Tibial artery (tissue), 4 donors: ENCODE results near the gene RALGPS1.

ENCODE experiments used
- DNase-seq, 2 donors: peaks; one replicate each; pipeline ENCODE4 v3.0.0-alpha.2; 2019
- H3K27ac ChIP-seq, 2 donors: fragments of 200-600 bp; sonication (generic) in 1 of 2; 1 replicate in 1 of 2; 2 replicates in 1 of 2; pipeline ENCODE4 v1.5.1; 2018 to 2019; ENCODE audit warnings: mild to moderate bottlenecking in 1 of 2
- H3K27me3 ChIP-seq, 2 donors: fragments of 200-600 bp; sonication (generic) in 1 of 2; one replicate each; pipeline versions ENCODE4 v1.5.1 to v1.6.0; 2016 to 2019
- H3K36me3 ChIP-seq, 3 donors: fragments of 200-600 bp; sonication (generic) in 2 of 3; one replicate each; pipeline ENCODE4 v1.5.1; 2016 to 2019; ENCODE audit warnings: mild to moderate bottlenecking in 2 of 3
- H3K4me1 ChIP-seq, 4 donors: fragments of 200-600 bp; sonication (generic) in 2 of 4; 1 replicate in 3 of 4; 2 replicates in 1 of 4; pipeline ENCODE4 v1.5.1; 2016 to 2019
- H3K4me3 ChIP-seq, 2 donors: fragments of 200-600 bp; sonication (generic) in 1 of 2; 1 replicate in 1 of 2; 2 replicates in 1 of 2; pipeline ENCODE4 v1.5.1; 2018 to 2019; ENCODE audit warnings: mild to moderate bottlenecking in 2 of 2
- H3K9me3 ChIP-seq, 3 donors: fragments of 200-600 bp; sonication (generic) in 1 of 3; one replicate each; pipeline ENCODE4 v1.5.1; 2016 to 2019
- intact Hi-C: fragments of 100-400 bp; cut with DNase I; formaldehyde crosslinking; loops from one replicate; pipeline ENCODE4 v1.15.0; 2023; ENCODE audit warnings: low total_unique reads
- TF ChIP-seq, protein P1 (sequence below), 2 experiments: fragments of 200-600 bp in 1 of 2; fragments of 450-650 bp in 1 of 2; IDR thresholded peaks; one replicate each; pipeline ENCODE4 v1.5.1; 2017 to 2019; ENCODE audit warnings: antibody characterized with exemption in 2 of 2, mild to moderate bottlenecking in 1 of 2, moderate library complexity in 1 of 2

The RALGPS1 gene

GRCh38 chr9:127184641-127185040 lies 270.1 kb downstream of the RALGPS1 start:
- DNase-seq: peak in 1 of 2 donors; percentile 65
- peaks cover 16 to 53% (median 47%) of the 10 kb centered on the region in 4 donors for H3K4me1 ChIP-seq
- H3K27ac ChIP-seq: peak overlapping the region; percentile 89 to 93
- intact Hi-C loops: loop anchor here (5.0 kb wide), 1 partner anchor 52 kb away; no protein-coding TSS in a partner anchor
- TF ChIP-seq, protein P1, sequence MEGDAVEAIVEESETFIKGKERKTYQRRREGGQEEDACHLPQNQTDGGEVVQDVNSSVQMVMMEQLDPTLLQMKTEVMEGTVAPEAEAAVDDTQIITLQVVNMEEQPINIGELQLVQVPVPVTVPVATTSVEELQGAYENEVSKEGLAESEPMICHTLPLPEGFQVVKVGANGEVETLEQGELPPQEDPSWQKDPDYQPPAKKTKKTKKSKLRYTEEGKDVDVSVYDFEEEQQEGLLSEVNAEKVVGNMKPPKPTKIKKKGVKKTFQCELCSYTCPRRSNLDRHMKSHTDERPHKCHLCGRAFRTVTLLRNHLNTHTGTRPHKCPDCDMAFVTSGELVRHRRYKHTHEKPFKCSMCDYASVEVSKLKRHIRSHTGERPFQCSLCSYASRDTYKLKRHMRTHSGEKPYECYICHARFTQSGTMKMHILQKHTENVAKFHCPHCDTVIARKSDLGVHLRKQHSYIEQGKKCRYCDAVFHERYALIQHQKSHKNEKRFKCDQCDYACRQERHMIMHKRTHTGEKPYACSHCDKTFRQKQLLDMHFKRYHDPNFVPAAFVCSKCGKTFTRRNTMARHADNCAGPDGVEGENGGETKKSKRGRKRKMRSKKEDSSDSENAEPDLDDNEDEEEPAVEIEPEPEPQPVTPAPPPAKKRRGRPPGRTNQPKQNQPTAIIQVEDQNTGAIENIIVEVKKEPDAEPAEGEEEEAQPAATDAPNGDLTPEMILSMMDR (IDR thresholded peaks at IDR 0.05): no peak
- no peaks in the 10 kb centered on the region for H3K9me3 ChIP-seq
- H3K4me3 ChIP-seq: no peak overlapping the region
- H3K27me3 ChIP-seq: no peaks in the 10 kb centered on the region
- peaks cover 0 to 8% (median 0%) of the 10 kb centered on the region in 3 donors for H3K36me3 ChIP-seq

GRCh38 chr9:127185181-127185580 lies 270.6 kb downstream of the RALGPS1 start:
- Histone ChIP-seq H3K9me3 (no peaks in the 10 kb centered on the region), H3K27me3 (no peaks in the 10 kb centered on the region), H3K4me3 (no peak overlapping the region), H3K36me3 (peaks cover 0 to 8% (median 0%) of the 10 kb centered on the region in 3 donors), H3K27ac (peak overlapping the region; percentile 89 to 93), H3K4me1 (peaks cover 16 to 47% (median 42%) of the 10 kb centered on the region in 4 donors)
- TF ChIP-seq, protein P1 (IDR thresholded peaks at IDR 0.05): no peak
- peak in 1 of 2 donors; percentile 31 for DNase-seq
- intact Hi-C loops: loop anchor here (5.0 kb wide), 1 partner anchor 53 kb away; no protein-coding TSS in a partner anchor

GRCh38 chr9:127185931-127186781 lies 271.6 kb downstream of the RALGPS1 start:
- peak; percentile 96 to 99 for DNase-seq
- peaks cover 16 to 43% (median 37%) of the 10 kb centered on the region in 4 donors for H3K4me1 ChIP-seq
- peak overlapping the region; percentile 89 to 93 for H3K27ac ChIP-seq
- intact Hi-C loops: loop anchor here (5.0 kb wide), 1 partner anchor 54 kb away; no protein-coding TSS in a partner anchor
- no peak overlapping the region for H3K4me3 ChIP-seq
- TF ChIP-seq, protein P1 (IDR thresholded peaks at IDR 0.05): no peak
- no peaks in the 10 kb centered on the region for H3K27me3 ChIP-seq
- peaks cover 0 to 8% (median 0%) of the 10 kb centered on the region in 3 donors for H3K36me3 ChIP-seq
- H3K9me3 ChIP-seq: no peaks in the 10 kb centered on the region

DNA sequence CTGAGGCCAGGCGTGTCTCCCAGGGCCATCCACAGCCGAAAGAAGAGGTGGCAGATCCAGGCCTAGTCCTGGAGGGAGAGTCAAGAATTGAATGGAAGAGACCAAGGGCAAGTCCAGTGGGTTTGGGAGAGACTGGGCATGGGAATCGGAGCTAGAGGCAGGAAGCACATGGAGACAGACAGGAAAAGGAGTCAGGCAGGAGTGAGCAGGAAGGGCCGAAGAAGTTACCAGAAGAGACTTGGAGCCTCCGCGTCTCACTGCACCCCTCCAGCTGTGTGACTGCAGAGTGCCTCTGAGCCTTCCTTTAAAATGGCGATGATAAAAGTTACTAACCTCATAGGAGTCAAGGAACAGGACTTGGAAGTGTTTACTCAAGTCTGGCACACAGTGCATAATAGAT lies 272.2 kb downstream of the RALGPS1 start:
- Histone ChIP-seq H3K36me3 (peaks cover 0 to 8% (median 0%) of the 10 kb centered on the region in 3 donors), H3K4me1 (peaks cover 16 to 43% (median 37%) of the 10 kb centered on the region in 4 donors), H3K27me3 (no peaks in the 10 kb centered on the region), H3K4me3 (no peak overlapping the region), H3K9me3 (no peaks in the 10 kb centered on the region), H3K27ac (peak overlapping the region; percentile 89 to 93)
- TF ChIP-seq, protein P1 (IDR thresholded peaks at IDR 0.05): no peak
- intact Hi-C loops: loop anchor here (5.0 kb wide), 1 partner anchor 55 kb away; no protein-coding TSS in a partner anchor
- DNase-seq: no peak

DNA sequence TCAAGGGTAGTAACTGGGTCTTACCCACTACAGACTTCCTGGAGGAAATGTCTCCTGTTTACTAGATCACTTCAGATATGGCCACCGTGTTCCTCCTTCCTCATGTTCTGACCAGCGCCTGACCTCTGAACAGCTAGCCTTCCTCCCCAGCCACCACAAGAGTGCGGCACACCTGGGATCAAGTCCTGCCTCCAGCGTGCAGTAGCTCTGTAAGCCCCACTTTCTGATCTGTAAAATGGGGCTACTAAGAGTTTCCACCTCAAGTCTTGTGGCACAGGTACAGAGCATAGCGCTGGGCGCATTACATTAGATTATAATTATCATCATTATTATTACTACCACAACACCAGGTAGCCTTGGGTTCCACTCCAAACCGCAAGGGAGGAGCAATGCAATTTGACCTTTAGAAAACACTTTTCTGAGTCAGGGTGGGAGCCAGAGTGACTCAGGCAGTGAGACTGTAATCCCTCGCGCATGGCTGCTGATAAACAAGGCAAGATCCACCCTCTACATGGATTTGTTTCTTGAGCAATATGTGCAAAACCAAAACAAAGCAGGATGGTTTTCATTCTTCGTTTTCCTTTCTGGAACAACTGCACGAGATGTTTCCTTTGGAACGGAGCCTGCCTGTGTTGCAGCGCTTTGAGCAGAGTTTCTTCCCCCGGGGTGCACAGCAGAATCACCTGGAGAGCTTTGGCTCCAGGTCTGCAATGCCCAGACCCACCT lies 272.8 kb downstream of the RALGPS1 start:
- Histone ChIP-seq H3K9me3 (no peaks in the 10 kb centered on the region), H3K27me3 (no peaks in the 10 kb centered on the region), H3K4me1 (peaks cover 16 to 43% (median 37%) of the 10 kb centered on the region in 4 donors), H3K4me3 (no peak overlapping the region), H3K36me3 (peaks cover 0 to 8% (median 0%) of the 10 kb centered on the region in 3 donors), H3K27ac (peak overlapping the region; percentile 89 to 93)
- intact Hi-C loops: loop anchor here (5.0 kb wide), 1 partner anchor 55 kb away; no protein-coding TSS in a partner anchor
- TF ChIP-seq, protein P1 (IDR thresholded peaks at IDR 0.05): no peak
- peak; percentile 91 for DNase-seq
